K562 (cell line): Measurements from ENCODE around the gene UBA1. TPM values are rescaled to one million over a fixed set of nuclear protein-coding genes. Genes with fewer than 3 reads are reported as not detected.

Experiments used
- ATAC-seq: fragments of 200-7000 bp; cut with Tn5 transposase; 3 replicates; pipeline ENCODE4 v1.9.1; 2020; ENCODE audit warnings: moderate library complexity
- BruUV-seq: library from RNA; stranded (reverse); fragments of 400-500 nt; replicated peaks from 2 replicates; lab custom pipeline; 2021; lab: Mats Ljungman, UMichigan
- CTCF ChIA-PET: fragments of 300-600 bp; formaldehyde crosslinking; extraction: SDS; loops from one replicate; lab custom pipeline; 2021; ENCODE audit warnings: low intra/inter-chr PET ratio; lab: Yijun Ruan, JAX
- POLR2A ChIA-PET: fragments of 300-600, 350-650 bp; sonication (Branson Sonifier 250); formaldehyde crosslinking; extraction: SDS; loops from one replicate; lab custom pipeline; 2021; ENCODE audit warnings: antibody characterized with exemption, inconsistent platforms; lab: Yijun Ruan, JAX
- DNase-seq, 4 experiments: peaks; one replicate each; pipeline versions ENCODE4 v3.0.0 to v3.0.0-alpha.2; 2011 to 2018; ENCODE audit warnings: low spot score in 3 of 4, mixed read lengths in 3 of 4; ENCODE audit errors: extremely low read depth in 1 of 4
- FAIRE-seq: peaks from 2 replicates; lab custom pipeline; 2011; peaks lifted over from hg19 to GRCh38; lab: Jason Lieb, UNC
- H2AFZ ChIP-seq: 2 replicates; pipeline ENCODE4 v1.6.0; 2011; ENCODE audit warnings: low read depth, low read length, control low read depth, inconsistent platforms
- H3K27ac ChIP-seq: fragments of 200-600 bp; 3 replicates; pipeline ENCODE4 v1.8.0; 2011; ENCODE audit warnings: low read depth, mild to moderate bottlenecking, control low read depth, inconsistent platforms, low read length, moderate library complexity, mixed read lengths; ENCODE audit errors: extremely low read depth
- H3K27me3 ChIP-seq, 2 experiments: fragments of 300-600 bp in 1 of 2; 2 replicates in 1 of 2; 3 replicates in 1 of 2; pipeline versions ENCODE4 v1.6.0 to v1.8.0; 2011; ENCODE audit warnings: inconsistent platforms in 2 of 2, low read length in 2 of 2, mild to moderate bottlenecking in 1 of 2, mixed read lengths in 1 of 2, moderate library complexity in 1 of 2; ENCODE audit not compliant: control insufficient read depth in 2 of 2, insufficient read depth in 2 of 2
- H3K36me3 ChIP-seq: fragments of 300-600 bp; 3 replicates; pipeline ENCODE4 v1.8.0; 2011; ENCODE audit warnings: mild to moderate bottlenecking, low read length, inconsistent platforms; ENCODE audit not compliant: control insufficient read depth, insufficient read depth
- H3K4me1 ChIP-seq, 2 experiments: fragments of 200-600 bp in 1 of 2; replicated peaks in 1 of 2; 2 replicates in 1 of 2; 3 replicates in 1 of 2; pipeline versions ENCODE4 v1.5.1 to v1.8.0; 2011; ENCODE audit warnings: inconsistent platforms in 2 of 2, low read length in 2 of 2, mild to moderate bottlenecking in 1 of 2, mixed read lengths in 1 of 2, moderate library complexity in 1 of 2; ENCODE audit not compliant: control insufficient read depth in 2 of 2, insufficient read depth in 2 of 2
- H3K4me2 ChIP-seq: 2 replicates; pipeline ENCODE4 v1.6.1; 2011; ENCODE audit warnings: low read length, control low read depth, inconsistent platforms, mixed read lengths; ENCODE audit not compliant: insufficient read depth
- H3K4me3 ChIP-seq: fragments of 200-600 bp; sonication (generic), shearing (Covaris generic); 2 replicates; pipeline ENCODE4 v1.5.1; 2016; ENCODE audit warnings: control low read depth, inconsistent platforms
- H3K79me2 ChIP-seq: fragments of 200-600 bp; 3 replicates; pipeline ENCODE4 v1.8.0; 2011; ENCODE audit warnings: low read length, inconsistent platforms; ENCODE audit not compliant: control insufficient read depth, insufficient read depth
- H3K9ac ChIP-seq, 2 experiments: 2 replicates each; pipeline versions ENCODE4 v1.6.0 to v1.6.1; 2011; ENCODE audit warnings: low read depth in 2 of 2, low read length in 2 of 2, control low read depth in 1 of 2, inconsistent platforms in 1 of 2, mild to moderate bottlenecking in 1 of 2, mixed read lengths in 1 of 2; ENCODE audit not compliant: insufficient read depth in 1 of 2
- H3K9me1 ChIP-seq: one replicate; pipeline ENCODE4 v1.6.0; 2011; ENCODE audit warnings: inconsistent platforms, mild to moderate bottlenecking, low read length, moderate library complexity; ENCODE audit not compliant: control insufficient read depth, insufficient read depth
- H3K9me3 ChIP-seq: replicated peaks from 2 replicates; pipeline ENCODE4 v1.5.1; 2011; ENCODE audit warnings: low read depth, low read length, inconsistent platforms; ENCODE audit not compliant: control insufficient read depth, insufficient read depth
- H4K20me1 ChIP-seq: replicated peaks from 2 replicates; pipeline ENCODE4 v1.6.1; 2011; ENCODE audit warnings: low read length, inconsistent platforms, mixed read lengths; ENCODE audit not compliant: control insufficient read depth, insufficient read depth
- CHD1 ChIP-seq: fragments of 200-600 bp; sonication (generic); IDR thresholded peaks from one replicate; pipeline ENCODE4 v1.6.1; 2012; ENCODE audit warnings: mild to moderate bottlenecking, moderate library complexity, low read length, inconsistent platforms
- ETS1 ChIP-seq: conservative IDR thresholded peaks from 2 replicates; pipeline ENCODE4 v1.6.1; 2011; ENCODE audit warnings: low read depth, mild to moderate bottlenecking, low read length; ENCODE audit not compliant: control insufficient read depth
- MXD1 ChIP-seq: fragments of 250-450 bp; sonication (Bioruptor Pico); IDR thresholded peaks from 2 replicates; pipeline ENCODE4 v1.8.0; 2021; ENCODE audit warnings: borderline replicate concordance, mild to moderate bottlenecking, moderate library complexity; ENCODE audit not compliant: poor library complexity, severe bottlenecking
- PKNOX1 ChIP-seq: fragments of 450-650 bp; IDR thresholded peaks from 2 replicates; pipeline ENCODE4 v1.6.1; 2016
- RNF2 ChIP-seq: sonication (generic); IDR thresholded peaks from 2 replicates; pipeline ENCODE4 v1.6.1; 2016
- SNRNP70 ChIP-seq: fragments of 200-400 bp; formaldehyde crosslinking; optimal IDR thresholded peaks from 2 replicates; pipeline ENCODE3; 2017; ENCODE audit warnings: low read depth, low read length
- ZBTB40 ChIP-seq, 2 experiments: fragments of 450-650 bp in 1 of 2; sonication (generic) in 1 of 2; formaldehyde crosslinking in 1 of 2; IDR thresholded peaks; 2 replicates each; pipeline versions ENCODE4 v1.7.1 to v1.9.0; 2016 to 2022; ENCODE audit warnings: inconsistent platforms in 1 of 2, mild to moderate bottlenecking in 1 of 2, missing genetic modification reagents in 1 of 2
- ZFX ChIP-seq: sonication (generic); formaldehyde crosslinking; IDR thresholded peaks from 2 replicates; pipeline ENCODE4 v1.8.0; 2022; ENCODE audit warnings: mild to moderate bottlenecking, missing genetic modification reagents, moderate library complexity
- WGBS: fragments of 100-300 bp; shearing (Covaris generic); methylation state at CpG from one replicate; pipeline ENCODE4 v1.1.6; 2016; ENCODE audit warnings: low coverage, mixed read lengths; ENCODE audit not compliant: insufficient coverage; ENCODE audit errors: missing lambda C conversion rate; 5-methylcytosine and 5-hydroxymethylcytosine counted together
- in situ Hi-C: fragments of 300-500 bp; cut with MboI; formaldehyde crosslinking; loops from 4 replicates; pipeline ENCODE4 v1.15.0; 2018; ENCODE audit warnings: inconsistent platforms, mixed read lengths
- intact Hi-C: fragments of 100-400 bp; cut with micrococcal nuclease; formaldehyde crosslinking; loops from 2 replicates; pipeline ENCODE4 v1.14.2; 2022
- polyA plus RNA-seq, 8 experiments: library from polyadenylated mRNA; depleted of rRNA in 4 of 8; stranded (reverse) in 5 of 8; unstranded in 3 of 8; fragments of >200 nt; fragmentation: Nextera tagmentation in 2 of 8; fragmentation: Illumina TruSeq in 1 of 8; extraction: Ambion mirVana in 2 of 8; extraction: Trizol in 1 of 8; gene quantifications; 2 replicates each; pipeline versions ENCODE4 v1.2.1 to v1.2.3, GENCODE V29; 2011 to 2014; ENCODE audit warnings: inconsistent platforms in 1 of 8, missing spikeins in 1 of 8
- total RNA-seq, 7 experiments: library from RNA; depleted of rRNA in 6 of 7; stranded (reverse); fragments of >200 nt in 6 of 7; fragmentation: Illumina TruSeq in 2 of 7; extraction: Trizol in 2 of 7; gene quantifications; 2 replicates each; pipeline versions ENCODE4 v1.2.1 to v1.2.3, GENCODE V29; 2011 to 2021; ENCODE audit warnings: low replicate concordance in 1 of 7

UBA1 gene
- total and polyA plus RNA-seq, 9 of the 15 experiments (the other 6 are each of a cell fraction or from before 2014, with no cell fraction given): 32.0 to 174 (median 93.6) TPM

- WGBS: 34% methylated on average over 8 of the region's 8 CpGs
- intact Hi-C loops: no loop called here
- Histone ChIP-seq H3K4me2 (peak overlapping the region; percentile 92), H3K27ac (peak overlapping the region; percentile 93), H3K27me3 (no peaks in the 10 kb centered on the region; a peak in 1 of 5 replicates), H3K36me3 (peaks cover 14% of the 10 kb centered on the region; the same call in 2 of the 3 replicates), H4K20me1 (no peaks in the 10 kb centered on the region), H3K79me2 (peaks cover 30% of the 10 kb centered on the region), H3K9me3 (no peaks in the 10 kb centered on the region), H3K4me1 (peaks cover 6 to 12% of the 10 kb centered on the region in 2 experiments; a peak in 4 of 5 replicates), H3K4me3 (peak overlapping the region; percentile 65), H2AFZ (peak overlapping the region; percentile 90), H3K9ac (peak overlapping the region; percentile 81 to 96), H3K9me1 (no peaks in the 10 kb centered on the region)
- DNase-seq (no peak), ATAC-seq (no peak), FAIRE-seq (no peak)
- ChIA-PET CTCF (no interaction called here), POLR2A (interaction anchor here (1.9 to 5.1 kb wide), 2 partner anchors 8 to 15 kb away, joined by 10 to 21 read pairs; partner anchors contain the start of gene CDK16)
- in situ Hi-C loops: no loop called here
- TSS peak; percentile 90 for BruUV-seq
- TF ChIP-seq ZBTB40 (IDR thresholded peaks at IDR 0.05): no peak
- TF ChIP-seq ZBTB40 (CRISPR knock-in tag; IDR thresholded peaks at IDR 0.05): no peak
- TF ChIP-seq MXD1 (CRISPR knock-in tag): no peak
- peak; percentile 18 for TF ChIP-seq CHD1
- TF ChIP-seq SNRNP70: no peak
- no peak for TF ChIP-seq RNF2
- no peak for TF ChIP-seq ETS1
- no peak for TF ChIP-seq PKNOX1
- TF ChIP-seq ZFX (CRISPR knock-in tag): 0 out of 2 replicates have a peak, but pooled peaks have one; percentile 9
Measured at GRCh38 chrX:47232197-47232802, 38.7 kb downstream of the UBA1 start.
